Ishikawa (cell line): ENCODE results near the gene RAD51C.

Source experiments
- EP300 ChIP-seq: IDR thresholded peaks from 2 replicates; pipeline ENCODE4 v1.6.1; 2012; ENCODE audit warnings: borderline replicate concordance
- REST ChIP-seq: IDR thresholded peaks from 2 replicates; pipeline ENCODE4 v1.6.1; 2012; ENCODE audit warnings: low read depth, mild to moderate bottlenecking
- TAF1 ChIP-seq: IDR thresholded peaks from 2 replicates; pipeline ENCODE4 v1.6.1; 2012; ENCODE audit warnings: low read depth, mild to moderate bottlenecking

GRCh38 chr17:58710948-58711552 is 18.6 kb downstream of the RAD51C start:
- TF ChIP-seq TAF1 (no peak), EP300 (no peak), REST (no peak)
